ENCODE data around the gene F13A1.

The F13A1 gene

DNA sequence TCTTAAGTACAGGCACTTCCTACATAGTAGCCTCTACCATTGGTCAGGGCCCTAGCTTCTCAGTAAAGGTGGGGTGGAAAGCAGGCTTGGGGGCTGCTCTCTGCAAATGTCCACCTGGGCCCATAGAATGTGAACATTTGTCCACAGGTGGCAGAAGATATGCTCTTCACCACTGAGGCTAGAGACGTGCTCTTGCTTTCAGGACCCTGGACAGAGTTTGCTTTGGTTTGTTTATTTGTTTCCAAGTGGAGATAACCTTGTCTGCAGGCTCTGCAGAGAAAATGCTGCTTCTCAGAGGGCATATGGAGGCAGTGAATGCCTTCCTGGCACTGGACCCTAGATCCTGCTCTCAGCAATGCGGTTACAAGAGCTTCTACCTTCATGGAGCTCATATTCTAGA is 129.0 kb downstream of the F13A1 start:
- no peak for DNase-seq

DNA sequence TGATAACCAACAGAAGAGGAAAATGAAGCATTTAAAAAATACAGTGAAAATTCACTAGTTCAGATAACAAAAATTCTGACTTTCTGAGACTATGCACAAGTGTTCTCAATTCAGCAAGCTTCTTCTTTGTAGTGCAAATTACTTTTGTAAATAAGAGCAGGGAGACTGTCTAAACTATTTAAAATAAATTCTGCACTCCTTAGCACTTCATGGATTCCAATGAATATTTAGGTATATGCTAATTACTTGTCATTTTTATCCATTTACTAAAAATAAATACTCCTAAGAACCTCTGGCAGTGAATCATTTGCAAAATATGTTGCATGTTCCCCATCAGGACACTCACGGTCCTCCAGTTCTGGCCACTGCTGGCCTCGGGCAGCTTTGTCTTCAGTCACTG is 139.8 kb downstream of the F13A1 start:
- DNase-seq, result no peak

DNA sequence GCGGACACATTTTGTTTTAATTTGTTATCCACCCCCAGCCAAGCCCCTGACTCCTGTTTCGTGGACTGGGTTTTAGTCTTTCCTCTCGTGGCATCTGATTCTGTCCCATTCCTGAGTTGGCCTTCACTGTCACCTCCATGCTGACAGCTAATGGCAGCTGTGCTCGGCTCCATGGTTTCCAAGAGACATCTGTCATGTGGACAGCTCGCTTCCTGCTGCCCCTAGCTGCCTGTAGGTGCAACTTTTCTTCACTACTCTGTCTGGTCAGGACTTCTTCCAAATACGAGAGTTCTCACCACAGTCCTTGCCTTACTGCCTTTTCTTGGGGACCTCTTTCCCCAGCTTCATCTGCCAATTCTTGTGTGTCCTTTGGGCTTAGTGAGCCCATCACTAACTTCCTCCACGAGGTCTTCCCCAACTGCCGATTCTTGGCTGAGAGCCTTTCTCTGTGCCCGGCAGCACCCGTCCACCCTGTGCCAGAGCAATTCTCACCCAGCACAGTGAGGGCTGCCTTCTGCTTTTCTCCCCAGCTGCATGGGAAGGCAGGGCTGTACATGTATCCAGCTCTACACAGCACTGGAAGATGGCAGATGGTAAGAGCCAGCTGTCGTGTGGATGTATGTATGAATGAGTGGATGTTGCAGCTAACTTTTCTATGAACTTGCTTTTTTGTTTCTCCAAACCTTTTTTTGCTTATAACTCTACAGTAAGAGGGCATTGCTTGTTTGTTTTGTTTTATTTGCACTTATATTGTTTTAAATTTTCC is 140.4 kb downstream of the F13A1 start:
- no peak for DNase-seq

DNA sequence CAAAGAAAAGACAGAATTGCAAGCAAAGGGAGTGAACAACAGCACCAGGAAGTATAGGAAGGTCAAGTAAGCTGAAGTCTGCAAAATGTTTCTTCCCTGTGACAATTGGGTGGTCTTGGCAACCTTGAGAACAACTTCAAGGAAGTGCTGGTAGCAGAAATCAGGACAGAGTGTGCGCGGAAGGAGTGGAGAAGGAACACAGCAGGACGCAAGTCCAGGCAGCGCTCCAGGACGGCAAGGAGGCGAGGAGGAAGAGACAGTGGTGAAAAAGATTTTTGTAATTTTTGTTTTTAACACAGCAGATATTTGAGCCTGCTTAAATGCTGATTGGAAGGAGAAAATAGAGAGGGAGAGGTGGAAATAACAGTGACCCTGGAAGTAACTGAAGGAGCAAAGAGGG is 141.7 kb downstream of the F13A1 start:
- no peak for DNase-seq

DNA sequence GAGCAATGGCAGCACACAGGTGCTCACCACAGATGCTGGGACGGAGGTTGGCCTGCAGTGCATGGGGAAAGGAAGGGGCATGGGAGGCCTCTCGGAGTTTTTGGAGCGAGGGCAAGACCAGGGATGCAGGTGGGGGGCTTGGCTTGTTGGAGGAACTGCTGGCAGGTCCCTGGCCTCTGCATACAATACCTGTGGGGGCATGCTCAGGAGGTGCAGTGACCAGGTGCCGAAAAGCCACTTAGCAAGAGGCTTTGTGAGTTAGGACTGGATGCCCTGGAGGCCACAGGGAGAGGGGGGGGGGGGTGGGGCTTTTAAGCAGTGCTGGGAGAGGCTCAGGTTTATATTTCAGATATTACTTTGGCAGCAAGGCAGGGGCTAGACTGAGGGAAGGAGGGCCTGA is 142.7 kb downstream of the F13A1 start:
- DNase-seq, result no peak

DNA sequence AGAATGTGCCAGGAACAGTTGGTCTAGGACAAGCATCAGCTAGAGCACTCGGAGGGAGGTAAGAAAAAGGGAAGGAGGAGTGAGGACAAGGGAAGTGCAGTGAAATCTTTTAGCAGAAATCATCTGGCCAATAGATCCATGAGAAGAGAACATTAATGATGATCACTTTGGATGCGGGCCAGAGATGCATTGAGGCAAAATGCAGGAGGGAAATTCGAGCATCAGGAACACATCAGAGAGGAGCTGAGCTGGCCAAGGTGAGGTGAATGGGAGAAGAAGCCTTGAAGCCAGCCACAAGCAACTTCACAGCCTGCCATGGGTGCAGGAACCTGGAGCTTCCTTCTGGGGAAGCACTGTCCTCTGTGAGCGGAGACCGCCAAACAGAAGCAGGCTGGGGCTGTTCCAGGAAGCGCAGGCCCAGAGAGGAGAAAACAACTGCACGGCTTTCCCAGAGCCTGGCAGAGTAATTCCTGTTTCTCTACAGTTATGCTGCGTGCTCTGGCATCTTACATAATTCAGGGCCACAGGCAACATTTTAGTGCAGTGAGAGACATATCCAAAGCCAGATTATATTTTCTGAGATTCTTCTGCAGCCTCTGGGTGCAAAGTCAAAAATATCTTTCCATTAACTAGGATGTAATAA is 143.8 kb downstream of the F13A1 start:
- no peak for DNase-seq

DNA sequence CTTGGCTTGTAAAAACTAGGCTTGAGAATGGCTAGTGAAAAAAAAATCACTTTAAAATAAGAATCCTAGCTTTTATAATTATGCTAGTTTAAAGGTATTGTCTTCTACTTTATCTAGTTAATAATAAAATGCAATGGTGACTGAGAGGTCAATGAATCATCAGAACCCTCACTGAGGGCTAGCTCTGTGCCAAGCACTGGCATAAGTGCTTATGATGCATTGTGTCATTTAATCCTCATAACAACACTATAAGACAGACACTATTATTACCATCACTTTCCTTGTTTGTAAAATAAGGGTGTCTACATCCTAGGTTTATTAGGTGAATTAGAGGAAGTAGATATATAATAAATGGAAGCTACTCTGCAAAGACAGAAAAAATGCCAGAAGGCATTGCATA is 144.3 kb downstream of the F13A1 start:
- DNase-seq, result no peak

DNA sequence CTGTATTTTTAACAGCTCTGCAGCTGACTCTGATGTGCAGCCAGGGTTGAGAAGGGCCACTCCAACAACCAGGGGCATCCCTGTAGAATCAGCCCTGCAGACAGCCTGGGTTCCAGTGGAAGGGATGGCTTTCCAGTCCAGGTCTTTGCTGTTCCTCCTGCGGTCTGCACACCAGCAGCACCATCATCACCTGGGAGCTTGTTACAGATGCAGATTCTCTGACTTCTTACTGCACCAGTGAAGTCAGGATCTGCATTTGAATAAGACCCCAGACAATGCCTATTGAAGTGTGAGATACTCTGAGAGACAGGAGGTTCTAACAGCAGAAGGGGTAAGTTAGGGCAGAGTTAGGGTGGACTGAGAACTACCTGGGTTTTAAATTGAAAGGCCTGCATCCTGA is 151.3 kb downstream of the F13A1 start:
- no peak for DNase-seq

DNA sequence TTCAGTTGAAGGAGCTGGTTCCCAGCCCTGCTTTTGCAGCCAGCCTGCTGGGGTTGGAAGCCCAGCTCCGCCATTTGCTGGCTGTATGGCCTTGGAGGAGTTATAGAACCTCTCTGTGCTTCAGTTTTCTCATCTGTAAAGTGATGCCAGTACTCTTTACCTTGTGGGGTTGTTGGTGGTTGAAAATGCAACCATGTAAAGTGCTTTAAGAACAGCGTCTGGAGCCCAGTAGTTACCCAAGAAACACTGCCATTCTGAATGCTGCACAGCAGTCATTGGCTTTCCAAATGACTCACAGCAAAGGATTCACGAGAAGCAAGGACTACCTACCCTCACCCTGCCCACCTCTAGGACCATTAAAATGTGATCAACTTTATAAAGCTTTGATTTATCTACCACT is 154.4 kb downstream of the F13A1 start:
- no peak for DNase-seq

DNA sequence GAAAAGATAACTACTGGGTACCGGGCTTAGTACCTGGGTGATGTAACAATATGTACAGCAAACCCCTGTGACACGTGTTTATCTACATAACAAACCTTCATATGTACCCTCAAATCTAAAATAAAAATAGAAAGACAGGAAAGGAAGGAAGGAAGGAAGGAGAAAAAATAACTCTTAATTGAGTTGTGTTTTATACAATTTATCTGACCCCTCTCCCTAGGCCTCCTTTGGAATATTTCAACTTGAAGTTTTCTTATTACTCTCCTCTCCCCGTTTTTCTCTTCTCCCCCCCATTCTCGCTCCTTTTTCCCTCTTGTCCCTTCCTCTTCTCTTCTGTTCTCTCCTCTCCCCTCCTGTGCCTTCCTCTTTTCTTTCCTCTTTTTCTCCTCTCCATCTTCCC is 156.1 kb downstream of the F13A1 start:
- no peak for DNase-seq

DNA sequence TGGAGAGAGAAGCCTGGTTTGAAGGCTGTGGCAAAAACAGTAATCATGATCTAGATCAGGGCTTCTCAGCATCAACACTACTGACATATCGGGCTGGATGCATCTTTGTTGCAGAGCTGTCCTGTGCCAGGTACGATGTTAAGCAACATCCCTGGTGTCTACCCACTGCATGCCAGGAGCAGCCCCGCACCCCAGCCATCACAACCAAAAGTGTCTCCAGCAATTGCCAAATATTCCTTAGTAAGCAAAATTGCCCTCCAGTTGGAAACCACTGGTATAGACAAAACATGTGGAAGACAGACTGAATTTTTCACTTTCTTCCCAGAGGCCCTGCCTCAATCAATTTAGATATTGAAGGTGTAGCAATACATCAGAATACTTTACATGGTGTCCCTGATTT is 166.1 kb downstream of the F13A1 start:
- no peak for DNase-seq

DNA sequence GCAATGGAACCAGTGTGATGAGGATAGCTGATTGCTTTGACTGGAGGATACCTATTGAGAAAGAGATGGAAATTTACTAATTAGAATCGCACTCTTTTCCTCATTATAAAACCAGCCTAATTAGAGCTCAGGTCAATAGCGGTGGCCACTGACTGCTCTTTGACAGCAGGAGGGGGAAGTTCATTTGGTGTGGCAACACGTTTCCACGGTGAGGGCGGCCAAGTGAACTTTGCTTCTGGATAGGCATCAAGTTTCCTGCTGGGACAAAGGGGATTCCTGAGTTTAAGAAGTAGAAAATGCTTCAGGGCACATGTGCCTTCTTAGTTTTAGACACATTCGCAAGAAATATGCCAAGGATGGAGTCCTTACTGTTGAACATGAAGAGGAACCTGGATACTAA is 168.4 kb downstream of the F13A1 start:
- DNase-seq, result no peak

DNA sequence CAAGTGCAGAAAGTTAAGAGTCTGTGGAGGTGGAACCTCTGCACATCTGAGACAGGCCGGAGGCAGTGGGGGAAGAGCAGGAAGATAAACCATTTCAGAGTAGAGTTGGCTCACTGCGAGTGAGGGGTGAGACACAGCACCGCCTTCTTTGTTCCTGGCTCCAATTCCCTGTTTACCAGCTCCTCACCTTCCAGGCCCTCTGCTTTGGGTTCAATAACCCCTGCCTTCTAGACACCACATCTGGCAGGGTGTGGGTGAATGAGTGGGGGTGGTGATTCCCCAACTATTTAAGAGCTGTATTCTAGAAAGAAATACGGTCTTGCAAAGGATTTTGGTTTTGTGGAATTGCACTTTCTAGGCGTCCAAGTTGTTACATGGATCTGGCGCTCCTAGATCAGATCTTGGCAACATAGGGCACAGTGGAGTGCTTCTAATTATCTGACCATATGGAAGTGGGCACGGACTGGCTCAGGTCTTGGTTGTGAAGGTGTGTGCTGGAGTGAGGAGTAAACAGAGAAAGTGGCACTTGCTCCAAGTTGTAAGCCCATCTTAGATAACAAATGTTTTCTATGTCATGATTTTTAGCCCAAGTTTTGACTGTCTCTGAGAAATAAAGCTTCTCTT is 172.2 kb downstream of the F13A1 start:
- DNase-seq, result no peak

DNA sequence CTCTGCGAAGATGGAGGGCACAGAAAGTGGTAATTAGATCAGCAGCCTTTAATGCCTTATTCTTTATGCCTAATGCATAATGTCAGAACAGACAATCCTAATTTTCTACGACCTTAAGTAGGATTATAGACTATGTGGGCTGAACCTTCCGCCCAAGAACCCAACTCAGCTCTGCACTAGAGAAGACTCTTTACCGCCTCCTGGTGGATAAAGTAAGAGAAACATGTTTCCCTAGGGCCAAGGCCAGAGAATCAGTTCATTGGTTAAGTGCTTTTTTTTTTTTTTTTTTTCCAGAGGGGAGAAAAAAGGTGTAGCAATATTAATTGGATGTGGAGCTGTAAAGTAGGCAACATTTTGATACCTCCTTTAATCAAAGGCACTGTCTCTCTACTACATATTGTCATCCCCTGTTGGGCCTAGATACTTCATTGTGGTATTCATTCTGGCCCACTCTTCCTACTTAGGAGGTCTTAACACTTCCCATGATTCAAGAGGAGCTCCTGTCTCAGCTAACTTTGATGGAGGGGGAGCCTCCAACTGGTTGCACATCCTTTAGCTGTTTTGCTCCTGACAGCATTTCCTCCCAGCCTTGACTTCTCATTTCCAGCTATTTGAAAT is 188.9 kb downstream of the F13A1 start:
- no peak for DNase-seq

DNA sequence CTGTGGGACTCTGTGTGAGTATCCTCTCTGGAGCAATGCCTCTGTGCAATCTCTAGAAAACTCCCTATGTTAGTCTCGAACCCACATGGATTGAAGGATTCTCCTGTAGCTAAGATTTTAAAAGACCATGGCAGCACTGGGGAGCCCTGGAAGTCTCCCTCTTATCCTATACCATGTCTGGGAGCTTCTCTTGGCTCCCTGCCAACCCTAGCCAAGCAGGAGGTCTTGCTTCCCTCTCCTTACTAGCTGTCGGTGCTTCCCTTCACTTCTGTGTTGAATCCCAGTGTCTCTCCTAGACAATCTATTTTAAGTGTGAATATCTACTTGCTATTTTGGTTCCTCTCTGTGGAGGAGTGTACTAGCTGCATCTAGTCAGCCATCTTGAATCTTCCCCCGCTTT is 195.0 kb downstream of the F13A1 start:
- no peak for DNase-seq

DNA sequence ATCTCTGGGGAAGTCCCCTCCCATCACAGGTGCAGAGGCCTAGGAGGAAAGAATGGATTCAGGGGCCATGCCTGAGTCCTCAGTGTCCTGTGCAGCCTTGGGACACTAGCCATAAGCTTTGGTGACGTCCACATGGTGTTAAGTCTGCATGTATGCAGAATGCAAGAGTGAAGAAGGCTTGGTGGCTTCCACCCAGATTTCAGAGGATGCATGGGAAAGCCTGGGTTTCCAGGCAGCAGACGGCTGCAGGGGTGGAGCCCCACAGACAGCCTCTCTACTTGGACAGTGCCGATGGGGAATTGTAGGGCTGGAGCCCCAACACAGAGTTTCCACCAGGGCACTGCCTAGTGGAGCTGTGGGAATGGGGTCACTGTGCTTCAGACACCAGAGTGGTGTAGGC is 196.7 kb downstream of the F13A1 start:
- no peak for DNase-seq

DNA sequence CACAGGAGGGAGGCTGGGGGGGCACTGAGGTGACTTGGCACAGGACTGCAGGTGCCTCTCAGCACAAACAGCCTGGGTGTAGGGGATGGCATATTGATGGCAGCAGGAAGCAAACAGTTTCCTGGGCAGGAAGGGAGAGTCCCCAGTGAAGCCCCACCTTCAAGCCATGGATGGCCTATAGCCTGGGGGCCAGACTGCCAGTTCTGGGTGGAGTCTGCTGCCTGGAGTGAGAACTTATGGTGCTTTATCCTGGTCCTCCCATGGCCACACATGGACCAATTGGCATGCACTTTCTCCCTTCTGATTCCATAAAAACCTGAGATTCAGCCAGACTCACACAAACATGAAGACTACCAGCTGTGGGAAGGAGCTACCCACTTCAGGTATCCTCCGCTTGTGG is 198.5 kb downstream of the F13A1 start:
- no peak for DNase-seq

DNA sequence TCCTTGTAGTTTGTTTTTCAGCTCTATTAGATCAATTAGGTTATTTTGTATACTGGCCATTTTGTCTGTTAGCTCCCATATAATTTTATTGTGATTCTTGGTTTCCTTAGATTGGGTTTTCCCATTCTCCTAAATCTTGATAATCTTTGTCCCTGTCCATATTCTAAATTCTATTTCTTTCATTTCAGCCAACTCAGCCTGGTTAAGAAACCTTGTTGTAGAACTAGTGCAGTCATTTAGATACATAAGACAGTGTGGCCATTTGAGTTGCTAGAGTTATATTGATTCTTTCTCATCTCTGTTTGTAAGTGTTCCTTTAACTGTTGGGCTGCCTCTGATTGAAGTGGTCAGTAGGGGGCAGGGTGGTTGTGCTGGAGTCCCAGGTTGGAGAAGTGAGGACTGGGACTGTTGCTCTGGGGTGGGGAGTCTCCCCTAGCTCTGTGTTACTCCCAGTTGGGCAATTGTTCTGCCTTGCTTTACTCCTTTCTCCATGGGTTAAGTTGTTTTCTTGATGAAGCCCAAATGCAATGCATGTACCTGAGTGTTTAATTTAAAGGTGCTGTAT is 214.9 kb downstream of the F13A1 start:
- DNase-seq, result peak; percentile 22 to 36
